Neutrophil (primary cell): ENCODE data around the gene VWF.

Experiments used
- H3K27ac ChIP-seq: fragments of 200-600 bp; sonication (generic); 2 replicates; pipeline ENCODE4 v1.5.1; 2016; ENCODE audit warnings: mild to moderate bottlenecking, moderate library complexity
- H3K27me3 ChIP-seq: fragments of 200-600 bp; sonication (generic); 2 replicates; pipeline ENCODE4 v1.6.0; 2016; ENCODE audit warnings: mild to moderate bottlenecking
- H3K36me3 ChIP-seq: fragments of 200-600 bp; sonication (generic); 2 replicates; pipeline ENCODE4 v1.5.1; 2017
- H3K4me1 ChIP-seq, 2 experiments: fragments of 200-600 bp in 1 of 2; sonication (generic) in 1 of 2; 1 replicate in 1 of 2; 2 replicates in 1 of 2; pipeline versions ENCODE4 v1.5.1 to v1.6.1; 2013 to 2016; ENCODE audit warnings: low read depth in 1 of 2, low read length in 1 of 2, mild to moderate bottlenecking in 1 of 2, moderate library complexity in 1 of 2; ENCODE audit not compliant: control insufficient read depth in 1 of 2, insufficient read depth in 1 of 2
- H3K4me3 ChIP-seq, 2 experiments: fragments of 200-600 bp in 1 of 2; sonication (generic) in 1 of 2; 1 replicate in 1 of 2; 2 replicates in 1 of 2; pipeline ENCODE4 v1.5.1; 2013 to 2016; ENCODE audit warnings: low read depth in 1 of 2, low read length in 1 of 2, mild to moderate bottlenecking in 1 of 2, moderate library complexity in 1 of 2
- H3K9me3 ChIP-seq: fragments of 200-600 bp; sonication (generic); 2 replicates; pipeline ENCODE4 v1.5.1; 2016
- CTCF ChIP-seq: fragments of 200-600 bp; sonication (generic); IDR thresholded peaks from 2 replicates; pipeline ENCODE4 v1.5.1; 2016; ENCODE audit warnings: antibody characterized with exemption

VWF gene

GRCh38 chr12:6058481-6059161, 65.8 kb downstream of the VWF start:
- no peaks in the 10 kb centered on the region for H3K36me3 ChIP-seq
- peaks cover 3 to 7% of the 10 kb centered on the region in 2 experiments for H3K4me1 ChIP-seq
- peaks cover 53% of the 10 kb centered on the region for H3K27me3 ChIP-seq
- no peak overlapping the region for H3K27ac ChIP-seq
- TF ChIP-seq CTCF, result no peak
- no peak overlapping the region for H3K4me3 ChIP-seq
- H3K9me3 ChIP-seq, result no peaks in the 10 kb centered on the region

GRCh38 chr12:6057700-6058099, 66.8 kb downstream of the VWF start:
- Histone ChIP-seq H3K27me3 (peaks cover 53% of the 10 kb centered on the region), H3K27ac (no peak overlapping the region), H3K4me1 (peaks cover 3 to 7% of the 10 kb centered on the region in 2 experiments), H3K4me3 (no peak overlapping the region), H3K36me3 (no peaks in the 10 kb centered on the region), H3K9me3 (no peaks in the 10 kb centered on the region)
- TF ChIP-seq CTCF, result no peak

- Histone ChIP-seq H3K36me3 (no peaks in the 10 kb centered on the region), H3K27ac (no peak overlapping the region), H3K4me3 (no peak overlapping the region), H3K4me1 (peaks cover 3 to 7% of the 10 kb centered on the region in 2 experiments), H3K27me3 (peaks cover 53% of the 10 kb centered on the region), H3K9me3 (no peaks in the 10 kb centered on the region)
- TF ChIP-seq CTCF, result no peak
These were observed 67.8 kb downstream of the VWF start for GRCh38 chr12:6056406-6057240.

DNA sequence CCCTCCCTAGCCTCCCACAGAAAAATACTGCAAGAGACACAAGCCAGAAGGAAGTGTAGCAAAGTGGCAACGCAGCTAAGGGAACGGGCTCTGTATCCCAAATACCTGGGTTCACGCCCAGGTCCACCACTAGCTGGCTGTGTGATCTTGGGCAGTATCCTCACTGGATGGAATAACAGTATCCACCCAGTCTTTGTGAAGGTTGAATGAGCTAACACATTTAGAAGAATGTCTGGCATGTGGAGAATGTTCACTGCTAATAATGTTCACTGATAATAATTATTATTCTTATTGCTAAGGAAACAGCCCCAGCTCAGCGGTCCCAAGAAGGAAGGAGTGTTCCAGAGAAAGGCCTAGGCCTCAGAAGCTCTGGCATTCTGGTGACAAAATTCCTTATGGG, 70.9 kb downstream of the VWF start:
- Histone ChIP-seq H3K27ac (no peak overlapping the region), H3K9me3 (no peaks in the 10 kb centered on the region)
- TF ChIP-seq CTCF, result no peak

DNA sequence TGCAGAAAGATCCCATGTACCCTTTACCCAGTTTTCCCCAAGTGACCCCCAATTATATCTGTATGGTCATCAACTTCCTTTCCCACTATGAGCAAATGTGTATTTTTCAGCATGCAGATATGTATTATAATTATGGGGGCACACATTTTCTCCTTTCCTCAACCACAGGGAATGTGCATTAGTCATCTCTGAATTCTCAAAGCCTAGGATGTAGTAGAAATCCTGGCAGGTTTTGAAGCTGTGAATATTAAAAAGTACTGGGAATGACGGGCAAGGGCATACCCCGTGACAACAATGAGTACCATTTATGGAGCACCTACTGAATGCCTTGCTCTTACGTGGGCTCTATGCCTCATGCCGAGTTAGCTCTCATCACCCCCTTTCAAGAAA, 71.5 kb downstream of the VWF start:
- Histone ChIP-seq H3K4me1 (peaks cover 3 to 7% of the 10 kb centered on the region in 2 experiments), H3K27me3 (peaks cover 39% of the 10 kb centered on the region), H3K9me3 (no peaks in the 10 kb centered on the region), H3K27ac (no peak overlapping the region), H3K36me3 (no peaks in the 10 kb centered on the region), H3K4me3 (no peak overlapping the region)
- TF ChIP-seq CTCF, result no peak

More for the DNA sequence above, 70.9 kb downstream of the VWF start:
- no peak overlapping the region for H3K4me3 ChIP-seq
- H3K36me3 ChIP-seq, result no peaks in the 10 kb centered on the region
- peaks cover 39% of the 10 kb centered on the region for H3K27me3 ChIP-seq
- peaks cover 3 to 7% of the 10 kb centered on the region in 2 experiments for H3K4me1 ChIP-seq
